Superior temporal gyrus (tissue), 1 donor: ENCODE results near the gene USP20.
"Not testable (repeated sequence)": the region's sequence is repeated elsewhere in the genome, so short reads cannot be mapped to it uniquely, and the experiment has no call there.

Experiments used
- DNase-seq: peaks from one replicate; pipeline ENCODE4 v3.0.0-alpha.2; 2016; ENCODE audit errors: extremely low spot score

Gene USP20

DNA sequence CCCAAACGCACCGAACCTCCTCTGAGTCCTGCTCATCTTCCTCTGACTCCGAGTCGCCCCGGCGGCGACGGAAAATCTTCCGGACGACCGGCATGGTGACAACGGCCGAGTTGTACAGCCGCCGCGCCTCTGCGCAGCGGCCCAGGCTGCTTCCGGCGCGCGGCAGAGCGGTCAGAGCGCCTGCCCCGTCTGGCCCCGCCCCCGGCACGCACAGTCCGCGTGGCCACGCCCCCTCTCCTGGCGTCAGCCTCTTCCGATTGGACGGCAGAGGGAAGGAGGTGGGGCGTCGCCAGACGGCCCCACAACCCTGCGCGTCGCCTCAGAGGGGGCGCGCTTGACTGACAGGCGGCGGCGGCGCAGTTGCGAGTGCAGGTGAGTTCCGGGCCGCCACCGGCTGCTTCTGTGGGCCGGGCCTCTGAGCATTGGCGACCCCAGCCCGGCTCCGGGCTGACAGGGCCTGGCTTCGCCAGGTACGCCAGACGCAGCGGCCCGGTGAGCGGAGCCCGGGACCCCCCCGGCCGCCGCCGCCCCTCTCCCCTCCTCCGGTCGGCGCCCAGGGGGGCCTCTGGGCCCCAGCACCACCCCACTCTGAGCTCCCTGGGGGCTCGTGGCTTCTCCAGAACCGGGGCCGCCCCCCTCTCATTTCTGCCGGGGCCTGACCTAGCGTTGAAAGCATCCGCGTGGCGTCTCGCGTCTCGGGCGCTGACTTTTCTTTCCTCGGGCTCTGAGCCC lies at the start of gene USP20, which contains the start of gene C9orf78:
Gene USP20 (plus strand): TSS at position 331 of the 732 bp plus-strand sequence. CDS start 17,098 bp downstream, outside the sequence.
Gene C9orf78 (minus strand): TSS at position 148 of the 732 bp plus-strand sequence. CDS start 54 bp downstream, at position 94.
- DNase-seq, result peak; percentile 97

DNA sequence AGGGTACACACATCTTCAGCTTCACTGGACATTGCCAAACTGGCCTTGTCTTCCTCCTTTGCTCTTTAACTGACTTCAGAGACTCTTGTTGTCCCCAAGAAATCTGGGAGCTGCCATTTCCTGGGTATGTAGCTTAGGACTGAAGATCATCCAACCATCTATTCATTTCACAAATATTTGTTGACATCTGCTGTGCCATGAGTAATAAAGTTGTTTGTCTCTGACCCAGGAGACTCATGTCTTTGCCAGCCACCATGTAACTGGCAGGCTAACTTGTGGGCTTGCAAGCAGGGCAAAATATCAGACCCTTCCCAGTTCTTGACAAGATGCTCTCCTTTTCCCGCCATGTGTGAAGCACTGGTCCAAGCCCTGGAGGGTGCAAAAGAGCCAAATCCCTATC lies 49.4 kb upstream of the USP20 start:
- no peak for DNase-seq

DNA sequence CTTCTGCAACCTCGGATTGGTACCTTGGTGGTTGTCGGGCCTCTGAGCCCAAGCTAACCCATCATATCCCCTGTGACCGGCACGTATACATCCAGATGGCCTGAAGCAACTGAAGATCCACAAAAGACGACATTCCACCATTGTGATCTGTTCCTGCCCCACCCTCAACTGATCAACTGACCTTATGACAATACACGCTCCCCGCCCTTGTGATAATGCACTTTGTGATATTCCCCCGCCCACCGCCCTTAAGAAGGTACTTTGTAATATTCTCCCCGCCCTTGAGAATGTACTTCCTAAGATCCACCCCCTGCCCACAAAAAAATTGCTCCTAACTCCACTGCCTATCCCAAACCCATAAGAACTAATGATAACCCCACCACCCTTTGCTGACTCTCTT lies 48.8 kb upstream of the USP20 start:
- DNase-seq, result no peak

DNA sequence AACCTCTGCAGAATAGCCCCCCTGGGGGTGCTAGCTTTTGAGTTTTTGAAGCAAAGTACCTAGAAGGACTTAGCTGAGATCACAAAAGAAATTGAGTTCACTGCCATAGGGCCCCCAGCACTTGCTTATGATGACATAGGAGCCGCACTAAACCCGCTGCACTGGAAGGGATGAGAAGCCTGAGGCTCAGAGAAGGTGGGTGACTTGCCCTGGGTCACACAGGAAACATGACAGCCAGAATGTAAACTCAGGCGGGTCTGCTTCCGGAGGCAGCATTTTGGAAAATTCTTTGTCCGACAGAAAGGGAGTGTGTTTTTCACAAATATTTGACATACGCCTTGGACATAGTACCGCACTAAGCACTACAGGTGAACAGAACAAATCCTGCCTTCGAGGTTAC lies 40.7 kb upstream of the USP20 start:
- no peak for DNase-seq

DNA sequence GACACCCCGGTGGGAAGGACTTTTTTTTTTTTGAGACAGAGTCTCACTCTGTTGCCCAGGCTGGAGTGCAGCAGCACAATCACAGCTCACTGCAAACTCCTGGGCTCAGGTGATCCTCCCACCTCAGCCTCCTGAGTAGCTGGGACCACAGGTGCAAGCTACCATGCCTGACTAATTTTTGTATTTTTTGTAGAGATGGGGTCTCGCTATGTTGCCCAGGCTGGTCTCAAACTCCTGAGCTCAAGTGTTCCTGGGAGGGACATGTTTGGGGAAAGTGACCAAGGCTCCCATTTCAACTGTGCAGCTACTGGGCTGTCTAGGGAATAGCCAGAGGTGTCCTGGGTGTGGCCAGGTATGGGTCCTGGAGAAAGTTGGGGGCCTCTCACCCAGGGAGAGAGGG lies 39.2 kb upstream of the USP20 start:
- DNase-seq, result not testable (repeated sequence)

DNA sequence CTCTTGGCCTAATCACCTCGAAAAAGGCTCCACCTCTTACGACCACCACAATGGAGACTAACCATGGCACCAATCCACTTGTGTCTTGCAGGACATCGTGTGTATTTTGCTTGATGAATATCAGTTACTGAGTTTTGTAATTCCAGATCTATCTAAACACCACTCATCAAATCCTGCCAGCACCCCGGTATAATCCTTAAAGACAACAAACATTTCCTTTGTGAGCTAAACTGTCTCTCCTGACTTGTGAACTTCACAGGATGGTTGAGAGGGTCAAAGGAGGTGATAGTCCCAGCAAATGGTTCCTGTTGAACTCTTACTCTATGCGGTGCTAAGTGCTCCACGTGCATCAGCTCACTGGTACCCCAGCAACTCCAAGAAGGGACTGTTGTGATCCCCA lies 36.3 kb upstream of the USP20 start:
- no peak for DNase-seq

DNA sequence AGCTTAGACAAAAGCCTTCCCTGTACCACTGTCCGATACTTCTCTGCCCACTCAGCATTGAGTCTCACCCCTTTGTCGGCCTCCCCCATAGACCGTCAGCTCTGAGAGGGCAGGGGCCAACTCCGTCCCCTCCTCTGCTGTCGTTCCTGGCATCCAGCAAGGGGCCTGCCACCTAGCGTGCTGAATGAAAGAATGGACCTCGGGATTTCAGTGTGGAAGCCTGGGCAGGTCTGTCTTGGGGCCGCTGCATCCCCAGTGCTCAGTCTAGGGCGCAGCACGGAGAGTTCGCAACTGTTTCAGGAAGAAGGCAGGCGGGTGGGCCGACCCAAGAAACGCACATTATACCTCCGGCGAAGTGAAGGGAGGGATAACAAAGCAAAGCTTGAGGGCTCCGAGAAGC lies 33.8 kb upstream of the USP20 start:
- no peak for DNase-seq

DNA sequence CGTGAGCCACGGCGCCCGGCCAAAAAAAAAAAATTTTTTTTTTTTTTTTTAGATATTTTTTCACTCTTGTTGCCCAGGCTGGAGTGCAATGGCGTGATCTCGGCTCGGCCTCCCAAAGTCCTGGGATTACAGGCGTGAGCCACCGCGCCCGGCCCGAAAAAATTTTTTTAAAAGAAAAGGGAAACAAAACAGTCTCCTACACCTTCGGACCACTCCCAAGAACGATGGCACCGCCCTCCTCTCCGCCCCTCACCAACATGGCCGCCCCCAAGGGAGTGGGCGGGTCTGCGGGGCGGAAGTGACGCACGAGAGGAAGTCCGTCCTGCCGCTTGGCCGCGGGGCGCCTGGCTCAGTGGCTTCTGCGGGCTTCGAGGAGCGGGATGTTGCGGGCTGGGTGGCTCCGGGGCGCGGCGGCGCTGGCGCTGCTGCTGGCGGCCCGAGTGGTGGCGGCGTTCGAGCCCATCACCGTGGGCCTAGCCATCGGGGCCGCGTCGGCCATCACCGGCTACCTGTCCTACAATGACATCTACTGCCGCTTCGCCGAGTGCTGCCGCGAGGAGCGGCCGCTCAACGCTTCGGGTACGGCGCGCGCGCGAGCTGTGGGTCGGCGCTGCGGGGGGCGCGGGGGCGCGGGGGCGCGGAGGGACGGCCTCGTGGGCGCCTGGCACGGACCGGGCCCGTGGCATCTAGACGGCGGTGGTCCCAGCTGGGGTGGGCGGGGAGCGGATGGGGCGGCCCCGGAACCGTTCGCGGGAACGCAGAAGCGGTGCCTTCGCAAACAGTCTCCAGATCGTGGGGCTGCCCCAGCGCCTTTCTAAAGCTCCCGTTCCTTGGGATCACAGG lies 32.2 kb upstream of the USP20 start, which contains the start of gene TOR1B:
Gene TOR1B (plus strand): TSS at position 352 of the 843 bp plus-strand sequence. CDS start 29 bp downstream, at position 381.
- peak; percentile 95 for DNase-seq

DNA sequence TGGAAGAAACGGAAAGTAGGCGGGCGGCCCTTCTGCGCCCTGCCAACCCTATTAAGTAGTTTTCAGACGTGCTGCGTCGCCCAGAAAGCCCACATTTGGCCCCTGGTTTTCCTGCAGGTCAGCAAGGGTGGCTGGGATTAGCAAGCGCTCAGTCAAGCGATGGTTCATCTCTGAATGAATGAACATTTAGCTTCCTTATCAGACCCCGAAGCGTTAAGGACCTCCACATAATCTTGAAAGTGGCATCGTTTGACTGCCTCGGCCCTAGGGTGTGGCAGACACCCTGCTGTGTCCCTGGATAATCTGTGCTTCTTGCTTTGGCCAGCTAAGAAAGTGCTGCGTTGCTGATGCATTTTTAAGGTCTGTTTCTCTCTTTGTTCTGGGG lies 31.6 kb upstream of the USP20 start:
- DNase-seq, result peak; percentile 19

DNA sequence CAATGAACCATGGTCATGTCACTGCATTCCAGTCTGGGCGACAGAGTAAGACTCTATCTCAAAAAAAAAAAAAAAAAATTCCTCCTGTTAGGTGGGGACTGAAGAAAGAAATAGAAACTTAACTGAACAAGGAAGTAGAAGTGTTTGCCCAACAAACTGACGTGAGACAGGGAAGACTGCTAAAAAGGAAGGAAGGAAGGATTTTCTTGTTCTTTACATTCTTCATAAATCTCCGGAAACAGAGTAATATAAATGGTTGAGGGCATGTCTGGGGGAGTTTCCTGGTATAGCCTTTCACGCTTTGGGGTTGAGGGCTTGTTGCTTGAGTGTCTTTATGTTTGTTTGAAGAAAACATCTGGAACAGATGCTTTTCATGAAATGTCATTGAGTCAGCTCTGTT lies 29.2 kb upstream of the USP20 start:
- no peak for DNase-seq

DNA sequence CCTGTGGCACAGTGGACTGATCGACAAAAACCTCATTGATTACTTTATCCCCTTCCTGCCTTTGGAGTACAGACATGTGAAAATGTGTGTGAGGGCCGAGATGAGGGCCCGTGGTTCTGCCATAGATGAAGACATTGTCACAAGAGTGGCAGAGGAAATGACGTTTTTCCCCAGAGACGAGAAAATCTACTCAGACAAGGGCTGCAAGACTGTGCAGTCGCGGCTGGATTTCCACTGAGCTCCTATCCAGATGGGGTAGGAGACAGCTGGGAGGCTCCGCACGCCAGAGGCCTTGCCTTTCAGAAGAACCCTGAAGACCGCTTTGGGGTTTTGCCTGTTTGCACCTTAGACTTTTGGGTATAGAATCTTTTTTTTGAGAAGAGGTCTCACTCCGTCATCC lies 25.9 kb upstream of the USP20 start:
- no peak for DNase-seq

DNA sequence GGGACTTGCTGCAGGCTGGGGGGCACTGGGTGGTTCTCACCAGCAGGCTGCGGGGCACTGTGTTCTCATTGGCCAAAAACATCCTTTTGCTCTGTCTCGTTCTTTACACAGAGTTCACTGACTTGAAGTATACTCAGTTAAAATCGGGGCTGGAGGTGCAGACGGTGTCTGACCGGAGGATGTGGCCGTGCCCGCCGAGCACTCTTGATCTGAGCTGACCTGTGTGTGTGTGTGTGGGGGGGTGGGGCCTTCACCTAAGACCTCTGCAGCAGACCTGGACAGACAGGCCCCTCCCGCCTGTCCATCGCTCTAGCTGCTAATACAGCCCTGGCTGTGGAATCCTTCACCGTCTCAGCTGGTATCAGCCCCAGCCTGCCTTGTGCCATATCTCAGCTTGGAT lies 25.1 kb upstream of the USP20 start:
- DNase-seq, result no peak

DNA sequence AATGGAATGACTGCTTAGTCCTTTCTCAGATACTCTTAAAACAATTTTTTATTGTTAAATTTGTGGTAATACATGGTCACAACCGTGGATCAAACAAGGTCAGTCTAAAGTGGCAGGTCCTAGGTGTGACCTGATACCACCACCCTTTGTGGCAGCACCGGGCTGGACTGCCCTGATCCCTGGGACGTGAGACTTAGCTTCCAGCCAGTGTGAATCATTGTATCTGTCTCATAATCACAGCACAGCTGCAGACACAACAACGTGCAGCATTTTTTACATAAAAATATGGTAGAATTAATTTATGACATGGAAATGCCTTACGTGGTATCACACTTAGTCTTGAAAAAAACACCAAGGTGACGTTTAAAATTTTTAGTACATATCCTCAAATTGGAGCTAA lies 24.5 kb upstream of the USP20 start:
- DNase-seq, result no peak

DNA sequence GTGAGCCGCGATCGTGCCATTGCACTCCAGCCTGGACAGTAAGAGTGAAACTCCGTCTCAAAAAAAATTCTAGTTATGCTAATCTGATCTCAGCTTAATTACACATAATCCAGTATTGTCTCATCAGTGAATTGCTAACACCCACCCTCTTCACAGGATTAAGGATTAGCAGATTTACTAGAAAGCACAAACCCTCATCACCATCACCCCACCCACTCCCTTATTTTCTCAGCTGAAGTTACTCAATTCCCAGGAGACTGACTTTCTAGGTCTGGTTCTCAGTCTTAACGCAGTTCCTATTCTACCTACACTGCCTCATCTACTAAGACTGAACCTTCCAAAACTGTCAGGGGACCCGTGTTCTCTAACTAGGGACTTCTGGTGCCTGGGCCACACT lies 23.3 kb upstream of the USP20 start:
- DNase-seq, result no peak

DNA sequence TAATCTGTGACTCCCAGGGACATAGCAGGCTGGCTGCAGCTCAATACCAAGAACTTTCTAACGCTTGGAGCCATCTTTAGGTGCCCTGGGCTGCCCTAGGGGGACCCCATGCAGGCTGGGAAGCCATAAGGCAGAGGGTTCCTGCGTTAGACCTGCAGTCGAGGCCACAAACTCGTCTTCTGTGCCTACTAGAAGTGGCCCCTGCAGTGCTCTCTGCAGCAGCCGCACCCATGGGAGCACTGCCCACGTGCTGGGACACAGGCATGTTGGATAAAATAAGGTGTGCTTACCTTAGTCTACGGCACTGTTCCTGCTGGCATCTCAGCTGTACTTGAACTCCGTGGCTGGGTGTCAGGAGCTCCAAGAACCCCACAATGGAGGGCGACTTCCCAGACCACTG lies 22.9 kb upstream of the USP20 start:
- DNase-seq, result no peak

DNA sequence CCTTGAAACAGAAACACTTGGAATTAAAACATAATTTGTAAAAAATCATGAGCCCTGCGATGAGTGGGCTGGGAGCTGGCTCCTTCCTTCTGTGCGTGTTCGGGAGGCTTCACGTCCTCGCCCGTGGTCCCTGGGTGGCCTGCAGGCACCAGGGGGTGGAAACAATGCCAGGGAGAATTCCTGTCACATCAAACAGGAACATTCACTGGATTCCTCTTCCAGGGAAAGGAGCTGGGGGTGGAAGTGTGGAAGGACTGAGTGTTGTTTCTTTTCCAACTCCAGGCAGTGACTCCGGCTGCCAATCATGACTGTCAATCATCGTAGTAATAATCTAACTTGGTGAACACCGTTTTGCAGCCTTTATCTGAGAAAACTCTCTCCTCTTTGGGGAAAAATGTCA lies 21.6 kb upstream of the USP20 start:
- no peak for DNase-seq

DNA sequence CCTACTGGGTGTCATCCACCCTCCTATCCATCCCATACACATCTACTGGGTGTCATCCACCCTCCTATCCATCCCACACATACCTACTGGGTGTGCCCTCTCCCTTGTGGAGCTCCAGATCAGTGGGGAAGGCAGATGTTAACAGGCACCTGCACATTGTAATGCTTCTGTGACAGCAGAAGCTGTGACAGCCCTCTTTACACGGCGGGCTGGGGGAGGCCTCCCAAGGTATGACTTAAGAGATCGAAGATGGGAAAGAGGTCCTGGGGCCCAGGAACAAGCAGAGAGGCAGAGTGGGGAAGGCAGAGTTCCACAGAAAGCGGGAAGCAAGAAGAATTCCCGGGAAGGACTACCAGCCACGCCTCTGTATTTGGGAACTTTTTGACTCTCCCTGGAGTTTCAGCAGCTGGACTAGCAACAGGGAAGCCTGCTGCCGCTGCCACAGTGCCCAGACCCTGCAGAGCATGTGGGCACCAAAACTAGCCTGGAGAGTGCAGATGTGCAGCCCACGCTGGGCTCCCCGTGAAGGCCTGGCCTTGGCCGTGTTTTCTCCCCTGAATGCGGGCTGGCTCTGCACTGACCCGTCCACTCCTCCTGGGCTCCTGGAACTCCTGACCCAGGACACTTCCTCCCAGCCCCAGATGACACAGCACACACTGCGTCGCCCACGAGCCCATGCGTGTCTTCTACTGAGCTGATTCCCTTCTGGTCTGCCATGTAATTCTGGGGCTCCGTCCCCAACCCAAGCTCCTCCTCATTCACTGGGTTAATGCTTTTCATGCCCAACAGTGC lies 20.6 kb upstream of the USP20 start:
- no peak for DNase-seq

DNA sequence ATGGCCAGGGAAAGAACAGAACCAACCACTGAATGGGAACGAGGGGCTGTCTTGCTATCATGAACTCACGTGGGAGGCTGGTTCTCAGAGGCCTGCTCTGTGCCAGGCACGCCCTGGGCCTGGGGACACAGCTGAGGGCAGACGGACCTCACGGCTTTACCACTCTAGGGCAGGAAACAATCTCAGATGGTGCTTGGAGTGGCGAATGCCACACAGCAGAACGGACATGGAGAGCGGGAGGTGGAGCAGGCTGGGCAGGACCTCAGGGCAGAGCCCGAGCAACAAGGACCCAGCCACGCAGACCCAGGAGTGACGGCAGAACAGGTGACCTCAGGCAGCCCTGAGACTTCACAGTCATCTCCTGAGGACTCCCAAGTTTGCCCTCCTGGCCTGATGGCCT lies 20.0 kb upstream of the USP20 start:
- DNase-seq, result no peak

DNA sequence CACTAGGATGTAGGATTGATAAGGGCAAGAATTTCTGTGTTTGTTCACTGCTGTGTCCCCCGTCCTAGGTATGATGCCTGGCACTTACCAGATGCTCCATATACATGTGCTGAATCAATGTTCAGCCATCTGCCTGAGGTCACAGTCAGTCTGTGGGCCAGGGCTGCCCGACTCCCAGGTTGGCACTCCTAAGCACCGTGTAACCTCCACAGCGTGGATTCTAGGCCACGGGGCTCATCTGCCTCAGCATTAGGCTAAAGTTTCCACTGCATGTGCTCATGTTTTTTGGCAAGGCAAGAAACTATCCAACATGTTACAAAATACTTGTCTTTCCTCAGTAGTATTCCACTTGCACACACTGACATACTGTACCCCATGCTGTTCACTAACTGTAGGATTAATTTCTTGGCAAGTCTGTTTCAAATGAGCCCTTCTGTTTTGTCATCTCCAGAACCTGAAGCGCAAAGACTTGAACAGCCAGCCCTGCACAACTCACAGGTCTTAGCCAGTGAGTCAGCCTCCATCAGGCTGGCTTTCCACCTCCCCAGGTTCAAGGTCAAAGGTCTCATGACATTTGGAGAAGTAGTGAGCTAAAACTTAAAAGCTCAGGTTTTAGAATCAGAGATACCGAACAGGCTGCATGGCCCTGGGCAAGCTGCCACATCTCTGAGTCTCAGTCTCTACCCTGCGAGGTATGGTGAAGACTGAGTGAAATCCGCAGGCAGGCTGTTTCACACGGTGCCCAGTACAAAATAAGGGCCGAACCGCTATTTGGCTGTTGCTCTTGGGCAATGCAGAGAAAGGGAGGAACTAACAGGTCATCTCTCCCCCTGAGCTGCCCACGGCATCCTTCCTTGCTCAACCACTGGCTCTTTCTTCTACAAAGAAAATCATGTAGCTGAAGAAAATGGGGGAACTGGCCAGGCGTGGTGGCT lies 18.5 kb upstream of the USP20 start:
- DNase-seq, result no peak

DNA sequence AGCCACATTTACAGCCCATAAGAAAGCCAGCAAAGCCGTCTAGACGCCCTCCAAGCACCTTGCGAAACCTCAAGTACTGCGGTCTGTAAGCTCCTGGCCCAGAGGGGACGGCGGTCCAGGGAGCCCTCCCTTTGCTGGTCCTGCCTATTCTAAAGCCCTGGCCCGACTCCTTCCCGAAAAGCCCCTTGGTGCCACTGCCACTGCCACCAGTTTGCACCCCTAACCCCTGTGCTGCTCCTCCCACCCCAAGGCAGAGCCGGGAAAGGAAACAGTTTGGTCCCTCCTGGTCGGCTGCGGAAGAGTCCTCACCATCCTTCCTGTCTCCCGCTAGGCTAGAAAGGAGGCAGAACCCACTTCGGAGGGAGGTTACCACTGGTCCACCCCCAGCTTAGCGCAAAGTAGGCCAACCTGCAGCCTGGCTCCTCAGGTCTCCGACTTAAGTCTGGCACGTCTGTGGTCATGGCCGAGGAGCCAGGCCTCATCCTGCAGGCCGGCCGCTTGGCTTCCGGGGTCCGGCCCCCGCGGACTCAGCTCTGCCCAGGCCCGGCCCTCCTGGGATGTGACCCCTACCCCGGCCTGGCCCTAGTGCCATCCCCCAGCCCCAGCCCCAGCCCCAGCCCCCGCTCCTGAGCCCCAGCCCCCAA lies 12.2 kb upstream of the USP20 start:
- no peak for DNase-seq

DNA sequence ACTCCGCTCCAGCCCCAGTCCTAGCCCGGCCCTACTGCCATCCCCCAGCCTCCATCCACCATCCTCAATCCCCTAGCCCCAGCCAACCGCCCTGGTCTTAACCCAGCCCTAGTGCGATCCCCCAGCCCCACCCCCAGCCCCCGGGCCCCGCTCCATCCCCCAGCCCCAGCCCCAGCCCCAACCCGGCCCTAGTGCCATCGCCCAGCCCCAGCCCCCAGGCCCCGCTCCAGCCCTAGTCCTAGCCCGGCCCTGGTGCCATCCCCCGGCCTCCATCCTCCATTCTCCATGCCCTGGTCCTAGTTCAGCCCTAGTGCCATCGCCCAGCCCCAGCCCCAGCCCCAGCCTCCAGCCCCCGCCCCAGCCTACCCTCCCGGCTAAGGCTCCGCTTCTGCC lies 11.7 kb upstream of the USP20 start:
- no peak for DNase-seq
